ENCODE measurements around the gene CCDC102B.
"Not testable (repeated sequence)": the region's sequence is repeated elsewhere in the genome, so short reads cannot be mapped to it uniquely, and the experiment has no call there.

Gene CCDC102B

GRCh38 chr18:68984342-68984741 lies 186.5 kb downstream of the CCDC102B start:
- no peak for DNase-seq

- DNase-seq = no peak
Observed at GRCh38 chr18:68985172-68985820, 187.4 kb downstream of the CCDC102B start.

- no peak for DNase-seq
Observed at GRCh38 chr18:68991286-68991685, 193.4 kb downstream of the CCDC102B start.

GRCh38 chr18:68992719-68993482 lies 195.0 kb downstream of the CCDC102B start:
- no peak for DNase-seq

- DNase-seq = no peak
Observed at GRCh38 chr18:68995675-68996074, 197.8 kb downstream of the CCDC102B start.

- DNase-seq = no peak
Observed at GRCh38 chr18:68997845-68998244, 200.0 kb downstream of the CCDC102B start.

GRCh38 chr18:69000366-69000765 lies 202.5 kb downstream of the CCDC102B start:
- no peak for DNase-seq

GRCh38 chr18:69002233-69002632 lies 204.4 kb downstream of the CCDC102B start:
- no peak for DNase-seq

GRCh38 chr18:69006212-69006611 lies 208.3 kb downstream of the CCDC102B start:
- DNase-seq = not testable (repeated sequence)

- no peak for DNase-seq
Observed at GRCh38 chr18:69008538-69008937, 210.7 kb downstream of the CCDC102B start.

GRCh38 chr18:69021211-69021805 lies 223.4 kb downstream of the CCDC102B start:
- DNase-seq = no peak

GRCh38 chr18:69022426-69022825 lies 224.5 kb downstream of the CCDC102B start:
- no peak for DNase-seq

GRCh38 chr18:69031571-69031970 lies 233.7 kb downstream of the CCDC102B start:
- no peak for DNase-seq

GRCh38 chr18:69032009-69032408 lies 234.1 kb downstream of the CCDC102B start:
- no peak for DNase-seq

- DNase-seq = no peak
Observed at GRCh38 chr18:69035756-69036155, 237.9 kb downstream of the CCDC102B start.

GRCh38 chr18:69044215-69044614 lies 246.3 kb downstream of the CCDC102B start:
- DNase-seq = no peak

- no peak for DNase-seq
Observed at GRCh38 chr18:69064063-69064462, 266.2 kb downstream of the CCDC102B start.

GRCh38 chr18:69067048-69067447 lies 269.2 kb downstream of the CCDC102B start:
- no peak for DNase-seq

- no peak for DNase-seq
Observed at GRCh38 chr18:69071680-69072079, 273.8 kb downstream of the CCDC102B start.

- no peak for DNase-seq
Observed at GRCh38 chr18:69081846-69082245, 284.0 kb downstream of the CCDC102B start.

GRCh38 chr18:69082499-69082898 lies 284.6 kb downstream of the CCDC102B start:
- no peak for DNase-seq

- no peak for DNase-seq
Observed at GRCh38 chr18:69085951-69086350, 288.1 kb downstream of the CCDC102B start.

GRCh38 chr18:69088973-69089372 lies 291.1 kb downstream of the CCDC102B start:
- no peak for DNase-seq

- no peak for DNase-seq
Observed at GRCh38 chr18:69097349-69097748, 299.5 kb downstream of the CCDC102B start.
